Bronchial epithelial cell (primary cell): ENCODE results near the gene RNMT. TPM values are rescaled to one million over a fixed set of nuclear protein-coding genes. Genes with fewer than 3 reads are reported as not detected.
"Not testable (repeated sequence)": the region's sequence is repeated elsewhere in the genome, so short reads cannot be mapped to it uniquely, and the experiment has no call there.

Source experiments
- DNase-seq: peaks from one replicate; pipeline ENCODE4 v3.0.0-alpha.2; 2010; ENCODE audit warnings: low read depth
- FAIRE-seq: peaks from 2 replicates; lab custom pipeline; 2011; peaks lifted over from hg19 to GRCh38; lab: Jason Lieb, UNC
- H3K27me3 ChIP-seq: 2 replicates; pipeline ENCODE4 v1.5.1; 2011; ENCODE audit warnings: low read length; ENCODE audit not compliant: control insufficient read depth, insufficient read depth
- H3K36me3 ChIP-seq: 2 replicates; pipeline ENCODE4 v1.5.1; 2011; ENCODE audit warnings: low read length; ENCODE audit not compliant: control insufficient read depth, insufficient read depth
- H3K4me3 ChIP-seq: 2 replicates; pipeline ENCODE4 v1.5.1; 2011; ENCODE audit warnings: mild to moderate bottlenecking, low read depth, low read length, control low read depth
- total RNA-seq: library from RNA; depleted of rRNA; stranded (reverse); fragments of >200 nt; gene quantifications from 2 replicates; pipeline ENCODE4 v1.2.1, GENCODE V29; 2014
- TF ChIP-seq, protein P1 (sequence below): IDR thresholded peaks from 2 replicates; pipeline ENCODE4 v1.5.1; 2011; ENCODE audit warnings: mild to moderate bottlenecking, moderate library complexity, low read length, control low read depth, inconsistent platforms; ENCODE audit not compliant: insufficient read depth, severe bottlenecking

RNMT gene
- total RNA-seq, 1 donor from 2014 or later: 37.4 TPM

DNA sequence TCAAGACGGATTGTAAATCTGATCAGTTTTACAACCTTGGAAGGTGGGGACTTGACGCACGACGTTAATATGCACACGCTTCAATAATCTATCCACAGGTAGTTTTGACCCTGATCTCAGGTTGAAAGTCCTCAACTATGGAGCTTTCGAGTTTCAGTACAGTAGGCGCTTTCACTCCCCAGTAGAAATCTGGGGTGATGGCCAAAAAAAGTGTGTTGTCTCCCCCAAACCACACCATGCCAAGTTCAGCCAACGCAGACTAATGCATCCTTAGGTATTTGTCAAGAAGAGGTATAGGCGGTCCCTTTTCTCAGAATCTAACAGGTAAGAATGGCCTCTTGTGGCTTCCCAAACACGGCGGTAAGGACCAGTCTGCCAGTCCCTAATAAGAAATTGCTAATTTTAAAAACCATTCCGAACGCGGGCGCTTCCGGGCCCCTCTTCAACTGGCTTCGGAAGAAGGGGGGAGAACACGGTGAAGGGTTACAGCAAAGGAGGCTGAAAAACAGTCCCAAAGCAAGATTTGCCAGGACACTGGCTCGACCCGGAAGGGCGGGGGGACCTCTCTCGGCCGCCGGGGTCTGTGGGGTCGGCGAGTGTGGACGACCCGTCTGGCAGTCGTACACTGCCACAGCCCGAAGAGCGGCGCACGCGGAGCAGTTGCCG lies 774 bp upstream of the RNMT start:
- TF ChIP-seq, protein P1, sequence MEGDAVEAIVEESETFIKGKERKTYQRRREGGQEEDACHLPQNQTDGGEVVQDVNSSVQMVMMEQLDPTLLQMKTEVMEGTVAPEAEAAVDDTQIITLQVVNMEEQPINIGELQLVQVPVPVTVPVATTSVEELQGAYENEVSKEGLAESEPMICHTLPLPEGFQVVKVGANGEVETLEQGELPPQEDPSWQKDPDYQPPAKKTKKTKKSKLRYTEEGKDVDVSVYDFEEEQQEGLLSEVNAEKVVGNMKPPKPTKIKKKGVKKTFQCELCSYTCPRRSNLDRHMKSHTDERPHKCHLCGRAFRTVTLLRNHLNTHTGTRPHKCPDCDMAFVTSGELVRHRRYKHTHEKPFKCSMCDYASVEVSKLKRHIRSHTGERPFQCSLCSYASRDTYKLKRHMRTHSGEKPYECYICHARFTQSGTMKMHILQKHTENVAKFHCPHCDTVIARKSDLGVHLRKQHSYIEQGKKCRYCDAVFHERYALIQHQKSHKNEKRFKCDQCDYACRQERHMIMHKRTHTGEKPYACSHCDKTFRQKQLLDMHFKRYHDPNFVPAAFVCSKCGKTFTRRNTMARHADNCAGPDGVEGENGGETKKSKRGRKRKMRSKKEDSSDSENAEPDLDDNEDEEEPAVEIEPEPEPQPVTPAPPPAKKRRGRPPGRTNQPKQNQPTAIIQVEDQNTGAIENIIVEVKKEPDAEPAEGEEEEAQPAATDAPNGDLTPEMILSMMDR: no peak
- DNase-seq (no peak), FAIRE-seq (no peak)
- Histone ChIP-seq H3K4me3 (peak overlapping the region; percentile 97), H3K27me3 (no peaks in the 10 kb centered on the region), H3K36me3 (no peaks in the 10 kb centered on the region)

DNA sequence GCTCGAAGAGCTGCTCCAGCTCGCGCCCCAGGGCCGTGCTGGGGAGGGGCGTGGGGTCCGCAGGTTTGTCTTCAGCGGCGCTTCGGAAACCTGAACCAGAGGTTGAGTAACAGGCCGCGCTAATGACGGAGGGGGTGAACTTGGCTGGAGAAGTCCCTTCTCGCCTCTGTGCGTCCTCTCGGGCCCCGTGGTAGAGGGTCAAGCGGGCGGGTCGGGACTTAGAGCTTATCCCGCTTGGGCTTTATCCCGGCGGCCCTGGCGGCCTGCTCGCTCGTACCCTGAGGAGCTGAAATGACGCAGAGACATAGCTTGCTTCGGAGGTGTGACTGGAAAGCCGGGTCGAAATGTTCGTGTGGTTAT lies 479 bp downstream of the RNMT start:
- TF ChIP-seq, protein P1: no peak
- FAIRE-seq: no peak
- Histone ChIP-seq H3K27me3 (no peaks in the 10 kb centered on the region), H3K4me3 (peak overlapping the region; percentile 97), H3K36me3 (no peaks in the 10 kb centered on the region)
- DNase-seq: peak; percentile 39

- peaks cover 1% of the 10 kb centered on the region for H3K36me3 ChIP-seq
- TF ChIP-seq, protein P1: no peak
- FAIRE-seq: no peak
- no peaks in the 10 kb centered on the region for H3K27me3 ChIP-seq
- no peak overlapping the region for H3K4me3 ChIP-seq
- no peak for DNase-seq
Observed at GRCh38 chr18:13730481-13730880, 4.0 kb downstream of the RNMT start.

- TF ChIP-seq, protein P1: no peak
- FAIRE-seq: no peak
Observed at GRCh38 chr18:13735681-13736080, 9.2 kb downstream of the RNMT start.

DNA sequence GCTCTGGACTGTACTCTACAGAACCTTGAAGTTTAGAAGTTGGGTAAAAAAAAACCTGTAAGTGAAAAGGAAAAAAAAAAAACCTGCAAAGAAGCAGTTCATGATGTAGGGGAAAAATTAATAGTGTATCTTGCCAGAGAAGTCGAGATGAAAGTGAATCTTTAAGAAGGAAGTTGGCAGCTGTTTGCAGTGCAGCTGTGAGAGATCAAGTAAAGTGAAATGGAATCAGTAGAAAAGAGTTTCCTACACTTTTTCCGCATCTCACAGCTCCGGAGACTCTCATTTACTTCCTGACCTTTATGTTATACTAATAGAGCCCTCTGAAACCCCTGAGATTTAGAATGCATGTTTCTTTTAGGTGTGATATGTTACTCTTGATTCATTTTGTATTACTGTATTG lies 19.2 kb downstream of the RNMT start:
- H3K4me3 ChIP-seq: no peak overlapping the region
- FAIRE-seq (no peak), DNase-seq (no peak)
- TF ChIP-seq, protein P1: no peak
- no peaks in the 10 kb centered on the region for H3K27me3 ChIP-seq
- H3K36me3 ChIP-seq: peaks cover 7% of the 10 kb centered on the region

More at GRCh38 chr18:13735681-13736080, 9.2 kb downstream of the RNMT start:
- no peak overlapping the region for H3K4me3 ChIP-seq
- H3K36me3 ChIP-seq: peaks cover 4% of the 10 kb centered on the region
- DNase-seq: no peak
- no peaks in the 10 kb centered on the region for H3K27me3 ChIP-seq

GRCh38 chr18:13746633-13747032 lies 20.2 kb downstream of the RNMT start:
- DNase-seq (no peak), FAIRE-seq (no peak)
- TF ChIP-seq, protein P1: no peak
- Histone ChIP-seq H3K36me3 (peaks cover 7% of the 10 kb centered on the region), H3K27me3 (no peaks in the 10 kb centered on the region), H3K4me3 (no peak overlapping the region)

GRCh38 chr18:13751599-13751998 lies 25.1 kb downstream of the RNMT start:
- DNase-seq, H3K27me3 ChIP-seq, H3K4me3 ChIP-seq, FAIRE-seq, H3K36me3 ChIP-seq: not testable (repeated sequence)
